Measurements from ENCODE around the gene AKAP11.

DNA sequence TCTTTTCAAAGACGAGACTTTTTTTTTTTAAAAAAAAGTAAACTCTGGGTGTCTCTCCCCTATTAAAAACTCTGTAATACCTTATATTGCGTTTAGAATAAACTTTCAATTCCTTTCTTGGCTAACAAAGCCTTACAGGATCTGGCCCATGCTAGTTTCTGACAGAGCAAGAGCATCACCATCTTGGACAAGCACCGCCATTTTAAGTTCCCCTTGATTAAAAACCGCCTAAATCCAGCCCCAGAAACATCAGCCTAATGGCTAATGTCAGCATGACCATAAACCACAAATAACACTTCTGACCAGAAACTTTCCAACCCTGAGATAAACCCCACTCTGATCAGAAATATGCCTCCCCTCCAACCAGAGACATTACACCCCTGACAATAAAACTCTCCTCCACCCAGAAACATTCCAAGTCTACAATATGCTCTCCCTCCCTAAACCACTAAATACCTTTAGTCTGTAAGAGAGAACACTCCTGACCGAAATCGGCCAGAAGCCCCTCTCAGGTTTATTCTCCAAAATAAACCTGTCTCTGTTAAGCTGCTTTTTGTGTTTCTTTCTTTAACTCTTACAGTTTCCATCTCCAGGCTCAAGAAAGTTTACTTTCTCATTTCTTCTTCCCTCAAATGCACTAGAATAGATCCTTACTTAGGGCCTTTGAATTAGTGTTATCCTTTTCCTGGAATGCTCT, 1.6 kb upstream of the AKAP11 start:
- TF ChIP-seq, protein P1, sequence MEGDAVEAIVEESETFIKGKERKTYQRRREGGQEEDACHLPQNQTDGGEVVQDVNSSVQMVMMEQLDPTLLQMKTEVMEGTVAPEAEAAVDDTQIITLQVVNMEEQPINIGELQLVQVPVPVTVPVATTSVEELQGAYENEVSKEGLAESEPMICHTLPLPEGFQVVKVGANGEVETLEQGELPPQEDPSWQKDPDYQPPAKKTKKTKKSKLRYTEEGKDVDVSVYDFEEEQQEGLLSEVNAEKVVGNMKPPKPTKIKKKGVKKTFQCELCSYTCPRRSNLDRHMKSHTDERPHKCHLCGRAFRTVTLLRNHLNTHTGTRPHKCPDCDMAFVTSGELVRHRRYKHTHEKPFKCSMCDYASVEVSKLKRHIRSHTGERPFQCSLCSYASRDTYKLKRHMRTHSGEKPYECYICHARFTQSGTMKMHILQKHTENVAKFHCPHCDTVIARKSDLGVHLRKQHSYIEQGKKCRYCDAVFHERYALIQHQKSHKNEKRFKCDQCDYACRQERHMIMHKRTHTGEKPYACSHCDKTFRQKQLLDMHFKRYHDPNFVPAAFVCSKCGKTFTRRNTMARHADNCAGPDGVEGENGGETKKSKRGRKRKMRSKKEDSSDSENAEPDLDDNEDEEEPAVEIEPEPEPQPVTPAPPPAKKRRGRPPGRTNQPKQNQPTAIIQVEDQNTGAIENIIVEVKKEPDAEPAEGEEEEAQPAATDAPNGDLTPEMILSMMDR (IDR thresholded peaks at IDR 0.05; ENCODE audit: low read depth, low read length) = no peak
- no peak for TF ChIP-seq POLR2A (IDR thresholded peaks at IDR 0.05; ENCODE audit: extremely low read depth, insufficient read length)
- TF ChIP-seq, protein P2, sequence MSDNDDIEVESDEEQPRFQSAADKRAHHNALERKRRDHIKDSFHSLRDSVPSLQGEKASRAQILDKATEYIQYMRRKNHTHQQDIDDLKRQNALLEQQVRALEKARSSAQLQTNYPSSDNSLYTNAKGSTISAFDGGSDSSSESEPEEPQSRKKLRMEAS (IDR thresholded peaks at IDR 0.05; ENCODE audit: low read depth, low read length) = no peak
